HEK293 (cell line): ENCODE data around the gene CEP44.

Source experiments
- GLI2 ChIP-seq: fragments of 450-650 bp; formaldehyde crosslinking; IDR thresholded peaks from 2 replicates; pipeline ENCODE4; 2017; ENCODE audit warnings: missing biosample characterization, missing genetic modification characterization, low read depth, borderline replicate concordance
- MEIS1 ChIP-seq: sonication (generic); formaldehyde crosslinking; IDR thresholded peaks from 2 replicates; pipeline ENCODE4 v1.8.1; 2022; ENCODE audit warnings: missing genetic modification reagents, mild to moderate bottlenecking, borderline replicate concordance
- SETDB1 ChIP-seq: IDR thresholded peaks from one replicate; pipeline ENCODE4 v1.6.1; 2017; ENCODE audit warnings: mild to moderate bottlenecking, low read length, moderate library complexity, mixed read lengths; ENCODE audit not compliant: insufficient read length
- ZFP69B ChIP-seq: fragments of 450-650 bp; formaldehyde crosslinking; IDR thresholded peaks from 2 replicates; pipeline ENCODE4 v1.5.1; 2016; ENCODE audit warnings: missing biosample characterization, missing genetic modification characterization
- ZNF16 ChIP-seq: fragments of 450-650 bp; formaldehyde crosslinking; IDR thresholded peaks from 2 replicates; pipeline ENCODE4 v1.5.1; 2016; ENCODE audit warnings: low read depth, missing biosample characterization, missing genetic modification characterization
- ZNF292 ChIP-seq: fragments of 450-650 bp; formaldehyde crosslinking; IDR thresholded peaks from 2 replicates; pipeline ENCODE4 v1.5.1; 2016; ENCODE audit warnings: low read depth, missing biosample characterization, missing genetic modification characterization, borderline replicate concordance
- ZNF341 ChIP-seq: fragments of 450-650 bp; formaldehyde crosslinking; IDR thresholded peaks from 2 replicates; pipeline ENCODE4; 2016; ENCODE audit warnings: low read depth, missing biosample characterization, missing genetic modification characterization
- ZNF416 ChIP-seq: fragments of 450-650 bp; formaldehyde crosslinking; IDR thresholded peaks from 2 replicates; pipeline ENCODE4 v1.5.1; 2016; ENCODE audit warnings: missing biosample characterization, missing genetic modification characterization
- ZNF558 ChIP-seq: fragments of 450-650 bp; formaldehyde crosslinking; IDR thresholded peaks from 2 replicates; pipeline ENCODE4 v1.5.1; 2016; ENCODE audit warnings: missing biosample characterization, missing genetic modification characterization
- ZNF792 ChIP-seq: fragments of 450-650 bp; formaldehyde crosslinking; IDR thresholded peaks from 2 replicates; pipeline ENCODE4 v1.5.1; 2016; ENCODE audit warnings: missing biosample characterization, missing genetic modification characterization
- ZNF830 ChIP-seq: fragments of 450-650 bp; IDR thresholded peaks from 2 replicates; pipeline ENCODE4 v1.5.0; 2018; ENCODE audit warnings: missing biosample characterization, missing genetic modification characterization, low read depth, mild to moderate bottlenecking, moderate library complexity
- TF ChIP-seq, protein P1 (sequence below): fragments of 450-650 bp; formaldehyde crosslinking; IDR thresholded peaks from 2 replicates; pipeline ENCODE4 v1.5.1; 2016; ENCODE audit warnings: missing biosample characterization, missing genetic modification characterization
- TF ChIP-seq, protein P2 (sequence below): fragments of 450-650 bp; formaldehyde crosslinking; IDR thresholded peaks from 2 replicates; pipeline ENCODE4 v1.5.1; 2016; ENCODE audit warnings: missing biosample characterization, missing genetic modification characterization
- TF ChIP-seq, protein P3 (sequence below): fragments of 450-650 bp; formaldehyde crosslinking; IDR thresholded peaks from 2 replicates; pipeline ENCODE4 v1.5.1; 2016; ENCODE audit warnings: missing biosample characterization, missing genetic modification characterization

DNA sequence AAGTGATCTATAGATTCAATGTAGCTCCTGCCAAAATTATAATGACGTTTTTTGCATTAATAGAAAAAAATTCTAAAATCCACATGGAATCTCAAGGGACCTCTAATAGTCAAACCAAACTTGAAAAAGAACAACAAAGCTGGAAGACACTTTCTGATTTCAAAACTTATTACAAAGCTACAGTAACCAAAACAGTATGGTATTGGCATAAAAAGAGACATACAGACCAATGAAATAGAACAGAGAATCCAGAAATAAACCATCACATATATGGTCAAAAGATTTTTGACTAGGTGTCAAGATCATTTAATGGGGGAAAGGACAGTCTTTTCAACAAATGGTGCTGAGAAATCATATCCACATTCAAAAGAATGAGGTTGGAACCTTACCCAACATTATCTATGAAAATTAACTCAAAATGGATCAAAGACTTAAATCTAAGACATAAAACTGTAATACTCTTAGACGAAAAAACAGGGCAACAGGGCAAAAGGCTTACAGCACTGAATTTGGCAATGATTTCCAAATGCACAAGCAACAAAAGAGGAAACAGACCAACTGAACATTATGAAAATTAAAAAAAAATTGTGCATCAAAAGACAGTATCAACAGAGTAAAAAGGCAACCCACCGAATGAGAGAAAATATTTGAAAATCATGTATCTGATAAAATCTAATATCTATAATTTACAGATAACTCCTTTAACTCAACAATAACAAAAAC, 4.1 kb upstream of the CEP44 start:
- TF ChIP-seq ZNF341 (tag by site-specific recombination) (no peak), ZNF16 (no peak), ZFP69B (tag by site-specific recombination) (no peak), ZNF830 (tag by site-specific recombination) (no peak), SETDB1 (peak; percentile 81), MEIS1 (CRISPR knock-in tag) (no peak), ZNF416 (tag by site-specific recombination) (no peak), ZNF792 (no peak), ZNF292 (tag by site-specific recombination) (no peak), GLI2 (tag by site-specific recombination) (no peak), ZNF558 (tag by site-specific recombination) (no peak)
- TF ChIP-seq, protein P1, sequence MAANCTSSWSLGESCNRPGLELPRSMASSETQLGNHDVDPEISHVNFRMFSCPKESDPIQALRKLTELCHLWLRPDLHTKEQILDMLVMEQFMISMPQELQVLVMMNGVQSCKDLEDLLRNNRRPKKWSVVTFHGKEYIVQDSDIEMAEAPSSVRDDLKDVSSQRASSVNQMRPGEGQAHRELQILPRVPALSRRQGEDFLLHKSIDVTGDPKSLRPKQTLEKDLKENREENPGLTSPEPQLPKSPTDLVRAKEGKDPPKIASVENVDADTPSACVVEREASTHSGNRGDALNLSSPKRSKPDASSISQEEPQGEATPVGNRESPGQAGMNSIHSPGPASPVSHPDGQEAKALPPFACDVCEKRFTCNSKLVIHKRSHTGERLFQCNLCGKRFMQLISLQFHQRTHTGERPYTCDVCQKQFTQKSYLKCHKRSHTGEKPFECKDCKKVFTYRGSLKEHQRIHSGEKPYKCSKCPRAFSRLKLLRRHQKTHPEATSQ (tag by site-specific recombination): no peak
- TF ChIP-seq, protein P2, sequence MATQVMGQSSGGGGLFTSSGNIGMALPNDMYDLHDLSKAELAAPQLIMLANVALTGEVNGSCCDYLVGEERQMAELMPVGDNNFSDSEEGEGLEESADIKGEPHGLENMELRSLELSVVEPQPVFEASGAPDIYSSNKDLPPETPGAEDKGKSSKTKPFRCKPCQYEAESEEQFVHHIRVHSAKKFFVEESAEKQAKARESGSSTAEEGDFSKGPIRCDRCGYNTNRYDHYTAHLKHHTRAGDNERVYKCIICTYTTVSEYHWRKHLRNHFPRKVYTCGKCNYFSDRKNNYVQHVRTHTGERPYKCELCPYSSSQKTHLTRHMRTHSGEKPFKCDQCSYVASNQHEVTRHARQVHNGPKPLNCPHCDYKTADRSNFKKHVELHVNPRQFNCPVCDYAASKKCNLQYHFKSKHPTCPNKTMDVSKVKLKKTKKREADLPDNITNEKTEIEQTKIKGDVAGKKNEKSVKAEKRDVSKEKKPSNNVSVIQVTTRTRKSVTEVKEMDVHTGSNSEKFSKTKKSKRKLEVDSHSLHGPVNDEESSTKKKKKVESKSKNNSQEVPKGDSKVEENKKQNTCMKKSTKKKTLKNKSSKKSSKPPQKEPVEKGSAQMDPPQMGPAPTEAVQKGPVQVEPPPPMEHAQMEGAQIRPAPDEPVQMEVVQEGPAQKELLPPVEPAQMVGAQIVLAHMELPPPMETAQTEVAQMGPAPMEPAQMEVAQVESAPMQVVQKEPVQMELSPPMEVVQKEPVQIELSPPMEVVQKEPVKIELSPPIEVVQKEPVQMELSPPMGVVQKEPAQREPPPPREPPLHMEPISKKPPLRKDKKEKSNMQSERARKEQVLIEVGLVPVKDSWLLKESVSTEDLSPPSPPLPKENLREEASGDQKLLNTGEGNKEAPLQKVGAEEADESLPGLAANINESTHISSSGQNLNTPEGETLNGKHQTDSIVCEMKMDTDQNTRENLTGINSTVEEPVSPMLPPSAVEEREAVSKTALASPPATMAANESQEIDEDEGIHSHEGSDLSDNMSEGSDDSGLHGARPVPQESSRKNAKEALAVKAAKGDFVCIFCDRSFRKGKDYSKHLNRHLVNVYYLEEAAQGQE: no peak
- TF ChIP-seq, protein P3, sequence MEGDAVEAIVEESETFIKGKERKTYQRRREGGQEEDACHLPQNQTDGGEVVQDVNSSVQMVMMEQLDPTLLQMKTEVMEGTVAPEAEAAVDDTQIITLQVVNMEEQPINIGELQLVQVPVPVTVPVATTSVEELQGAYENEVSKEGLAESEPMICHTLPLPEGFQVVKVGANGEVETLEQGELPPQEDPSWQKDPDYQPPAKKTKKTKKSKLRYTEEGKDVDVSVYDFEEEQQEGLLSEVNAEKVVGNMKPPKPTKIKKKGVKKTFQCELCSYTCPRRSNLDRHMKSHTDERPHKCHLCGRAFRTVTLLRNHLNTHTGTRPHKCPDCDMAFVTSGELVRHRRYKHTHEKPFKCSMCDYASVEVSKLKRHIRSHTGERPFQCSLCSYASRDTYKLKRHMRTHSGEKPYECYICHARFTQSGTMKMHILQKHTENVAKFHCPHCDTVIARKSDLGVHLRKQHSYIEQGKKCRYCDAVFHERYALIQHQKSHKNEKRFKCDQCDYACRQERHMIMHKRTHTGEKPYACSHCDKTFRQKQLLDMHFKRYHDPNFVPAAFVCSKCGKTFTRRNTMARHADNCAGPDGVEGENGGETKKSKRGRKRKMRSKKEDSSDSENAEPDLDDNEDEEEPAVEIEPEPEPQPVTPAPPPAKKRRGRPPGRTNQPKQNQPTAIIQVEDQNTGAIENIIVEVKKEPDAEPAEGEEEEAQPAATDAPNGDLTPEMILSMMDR (tag by site-specific recombination): no peak
